Measurements from ENCODE around the gene LY6G6C.

Gene LY6G6C

DNA sequence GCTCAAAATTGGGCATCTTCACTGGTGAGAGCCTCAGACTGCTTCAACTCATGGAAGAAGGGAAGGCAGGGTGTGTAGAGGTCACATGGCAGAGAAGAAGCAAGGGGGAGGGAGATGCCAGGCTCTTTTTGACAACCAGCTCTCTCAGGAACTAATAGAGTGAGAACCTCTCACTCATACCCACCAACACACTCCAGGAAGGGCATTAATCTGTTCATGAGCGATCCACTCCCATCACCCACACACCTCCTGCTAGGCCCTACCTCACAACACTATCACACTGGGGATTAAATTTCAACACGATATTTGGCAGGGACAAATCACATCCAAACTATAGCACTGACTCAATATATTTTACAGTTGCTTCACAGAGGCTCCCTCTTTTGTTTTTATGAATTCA is 20.3 kb upstream of the LY6G6C start:
- DNase-seq (ENCODE audit: low read depth, low spot score): no peak

DNA sequence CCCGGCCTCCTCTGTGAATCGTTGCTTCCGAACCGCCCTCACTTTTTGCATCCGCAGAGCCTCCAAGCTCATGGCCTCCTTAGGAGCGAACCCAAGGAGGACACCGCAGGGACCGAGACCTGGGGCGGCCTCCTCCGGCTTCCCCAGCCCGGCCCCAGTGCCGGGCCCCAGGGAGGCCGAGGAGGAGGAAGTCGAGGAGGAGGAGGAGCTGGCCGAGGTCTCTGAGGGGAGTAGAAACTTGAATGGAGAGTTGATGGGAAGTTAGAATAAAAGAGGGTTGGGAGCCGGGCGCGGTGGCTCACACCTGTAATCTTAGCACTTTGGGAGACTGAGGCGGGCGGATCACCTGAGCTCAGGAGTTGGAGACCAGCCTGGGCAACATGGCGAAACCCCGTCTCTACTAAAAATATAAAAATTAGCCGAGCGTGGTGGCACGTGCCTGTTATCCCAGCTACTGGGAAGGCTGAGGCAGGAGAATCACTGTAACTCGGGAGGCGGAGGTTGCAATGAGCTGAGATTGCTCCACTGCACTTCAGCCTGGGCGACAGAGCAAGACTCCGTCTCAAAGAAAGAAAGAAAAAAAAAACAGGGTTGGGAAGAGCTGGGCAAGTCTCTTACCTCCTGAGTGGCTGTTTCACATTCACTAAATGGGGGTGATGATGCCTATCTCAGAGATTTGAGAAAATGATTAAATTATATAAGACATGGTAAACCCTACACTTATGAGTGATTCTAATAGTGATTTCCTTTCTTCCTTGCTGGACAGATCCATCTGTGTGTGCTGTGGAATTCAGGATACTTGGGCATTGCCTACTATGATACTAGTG is 19.1 kb upstream of the LY6G6C start:
- DNase-seq (ENCODE audit: low read depth, low spot score): no peak

GRCh38 chr6:31739639-31740396 is 18.3 kb upstream of the LY6G6C start, which contains the start of gene MSH5:
Gene MSH5, plus strand, starts transcription at chr6:31740005. Its CDS starts 462 bp downstream, at chr6:31740467.
- peak; percentile 99 for DNase-seq (ENCODE audit: low read depth, low spot score)

DNA sequence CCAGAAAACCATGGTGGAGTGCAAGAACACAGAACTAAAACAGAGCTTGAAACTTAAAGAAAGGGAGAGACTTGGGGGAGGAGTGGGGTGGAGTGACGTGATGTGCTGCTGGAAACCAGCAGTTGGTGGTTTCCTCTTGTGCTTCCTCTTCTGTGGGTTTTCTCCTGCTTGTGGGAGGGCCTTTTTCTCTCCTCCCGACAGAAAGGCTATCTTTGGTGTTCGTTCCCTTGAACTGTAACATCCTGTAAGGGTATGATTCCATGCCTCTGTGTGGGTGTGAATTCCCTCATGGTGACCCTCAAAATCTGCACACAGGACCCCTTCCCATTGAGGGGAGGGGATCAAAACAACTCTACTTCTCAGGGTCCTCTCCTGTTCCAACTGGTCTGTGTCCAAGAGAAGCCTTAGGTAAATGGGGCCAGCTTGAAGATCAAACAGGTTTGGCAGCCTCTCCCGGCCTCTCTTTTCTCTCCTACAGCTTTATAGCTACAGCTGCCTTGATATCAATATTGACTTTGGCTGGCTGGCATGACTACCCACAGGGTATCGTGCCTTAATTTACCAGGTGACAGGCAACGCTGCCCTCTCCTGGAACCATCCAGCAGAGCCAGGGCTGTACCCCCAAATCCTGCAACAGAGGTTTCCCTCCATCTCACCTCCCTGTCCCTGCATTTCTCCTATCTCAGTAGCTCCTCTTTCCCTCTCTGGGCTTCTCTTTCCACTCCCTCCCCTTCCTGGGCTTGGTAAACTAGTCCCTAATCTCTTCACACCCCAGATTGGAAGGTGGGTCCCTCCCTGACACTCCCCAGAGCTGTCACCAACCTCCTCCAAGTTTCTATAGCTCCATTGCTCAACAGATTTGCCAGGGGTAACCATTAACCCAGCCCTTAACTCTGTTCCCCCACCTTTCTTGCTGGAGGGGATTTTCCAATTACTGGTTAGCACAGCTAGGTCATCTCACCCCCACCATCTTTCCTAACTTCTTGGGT is 16.7 kb upstream of the LY6G6C start:
- DNase-seq (ENCODE audit: low read depth, low spot score): no peak

GRCh38 chr6:31737315-31737990 is 15.9 kb upstream of the LY6G6C start:
- DNase-seq (ENCODE audit: low read depth, low spot score): no peak

- DNase-seq (ENCODE audit: low read depth, low spot score): no peak
Observed at GRCh38 chr6:31736768-31737314, 15.3 kb upstream of the LY6G6C start.

DNA sequence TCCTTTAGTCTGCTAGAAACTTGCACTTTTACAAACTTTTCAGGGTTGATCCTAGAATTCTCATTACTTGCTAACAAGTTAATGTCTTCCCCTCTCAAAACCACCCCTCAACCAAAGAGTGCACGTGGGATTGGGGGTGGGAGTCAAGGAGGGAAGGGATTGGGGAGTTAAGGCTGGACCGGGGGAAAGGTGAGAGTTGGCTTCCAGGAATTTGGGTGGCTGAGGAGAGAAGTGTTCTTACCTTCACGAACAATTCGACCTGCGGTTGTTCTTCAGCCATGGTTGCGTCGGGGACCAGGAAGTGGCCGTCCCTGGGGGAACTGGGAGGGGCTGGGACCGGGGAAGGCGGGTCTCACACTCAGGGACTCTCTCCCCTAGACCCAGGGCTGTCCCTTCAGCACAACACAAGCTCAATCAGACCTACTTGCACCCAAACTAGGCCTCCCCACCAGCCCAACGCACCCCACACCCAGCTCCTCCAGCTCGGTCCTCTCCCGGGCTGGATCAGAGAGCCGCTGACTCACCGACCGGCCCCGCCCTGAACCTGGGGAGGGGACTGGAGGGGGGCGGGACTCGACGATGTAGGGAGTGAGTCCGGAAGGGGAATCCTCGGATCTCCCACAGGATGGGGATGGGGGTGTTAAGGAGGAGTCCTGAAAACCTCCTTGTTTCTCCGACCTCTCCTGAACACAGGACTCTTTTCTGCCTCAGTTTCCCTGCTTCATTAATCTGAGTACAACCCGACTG is 14.6 kb upstream of the LY6G6C start, which contains the start of gene CLIC1:
Gene CLIC1, minus strand, starts transcription at position 510 of the 747 bp plus-strand sequence. Its CDS starts 230 bp downstream, at position 280.
- DNase-seq (ENCODE audit: low read depth, low spot score): no peak

DNA sequence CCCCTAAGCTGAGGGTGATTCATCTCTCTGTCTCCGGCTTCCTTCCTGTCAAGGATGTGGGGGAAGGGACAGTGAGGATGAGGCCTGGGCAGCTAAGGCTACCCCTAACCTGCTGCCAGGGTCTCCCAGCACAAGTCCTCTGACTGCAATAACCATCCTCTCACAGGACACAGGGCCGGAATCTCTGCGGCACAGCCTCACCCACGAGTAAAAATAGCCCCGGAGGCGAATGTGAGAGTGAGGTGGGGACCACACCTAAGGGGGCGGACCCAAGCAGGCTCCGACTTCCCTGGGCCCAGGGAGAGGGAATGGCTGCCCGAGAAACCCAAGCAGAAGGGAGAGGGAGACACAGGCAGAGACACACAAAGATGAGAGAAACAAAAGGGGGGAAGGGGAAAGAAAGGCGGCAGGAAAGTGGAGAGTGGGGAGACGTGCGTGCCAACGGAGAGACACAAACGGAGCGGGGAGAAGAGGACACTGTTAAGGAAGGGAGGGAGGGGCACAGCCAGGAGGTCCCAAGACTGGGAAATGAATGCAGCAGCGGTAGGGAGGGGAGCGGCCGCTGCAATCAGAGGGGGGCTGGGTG is 13.4 kb upstream of the LY6G6C start:
- no peak for DNase-seq (ENCODE audit: low read depth, low spot score)

DNA sequence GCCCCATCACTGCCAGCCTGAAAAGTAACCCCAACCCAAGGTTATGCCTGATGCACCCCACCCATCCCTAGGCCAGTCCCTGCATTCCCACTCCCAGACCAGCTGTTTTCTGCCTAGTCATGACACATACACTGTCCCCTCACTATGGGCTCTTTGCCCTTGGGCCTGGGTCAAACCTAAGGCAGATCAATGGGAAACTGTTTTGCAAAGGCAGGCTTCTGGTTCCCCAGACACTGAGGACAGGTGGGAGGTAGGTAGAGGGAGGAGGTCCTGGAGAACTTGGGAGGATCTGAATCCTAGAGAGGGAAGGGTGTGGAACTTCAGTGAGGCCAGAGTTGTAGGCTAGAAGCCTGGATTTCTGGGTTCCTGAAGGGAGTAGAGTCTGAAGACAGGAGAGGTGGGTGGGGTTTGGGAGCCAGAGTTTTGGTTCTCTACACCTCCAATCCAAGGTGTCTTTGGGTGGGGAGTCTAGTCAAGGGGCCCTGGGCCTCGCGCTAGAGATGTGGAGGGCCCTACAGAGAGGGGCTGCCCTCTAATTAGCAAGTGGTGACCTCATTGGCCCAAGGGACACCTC is 12.8 kb upstream of the LY6G6C start:
- DNase-seq (ENCODE audit: low read depth, low spot score): no peak

DNA sequence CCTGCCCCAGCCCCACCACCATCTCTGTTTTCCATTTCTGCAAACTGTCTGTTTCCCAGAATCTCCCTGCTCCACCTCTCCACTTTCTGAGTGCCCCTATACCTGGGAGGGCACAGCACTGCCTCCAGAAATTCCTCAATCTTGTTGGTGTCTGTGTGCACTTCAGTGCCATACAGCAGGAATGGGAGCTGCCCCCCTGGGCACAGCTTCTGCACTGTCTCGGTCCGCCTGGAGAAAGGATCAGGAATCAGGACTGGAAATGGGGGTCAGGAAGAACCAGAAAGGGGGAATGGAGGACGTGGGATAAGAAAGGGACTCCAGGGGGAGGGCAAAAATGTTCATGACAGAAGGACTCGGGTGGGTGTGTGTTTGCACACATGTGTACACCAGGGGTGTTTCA is 12.2 kb upstream of the LY6G6C start:
- no peak for DNase-seq (ENCODE audit: low read depth, low spot score)

GRCh38 chr6:31732029-31732428 is 10.5 kb upstream of the LY6G6C start:
- no peak for DNase-seq (ENCODE audit: low read depth, low spot score)

DNA sequence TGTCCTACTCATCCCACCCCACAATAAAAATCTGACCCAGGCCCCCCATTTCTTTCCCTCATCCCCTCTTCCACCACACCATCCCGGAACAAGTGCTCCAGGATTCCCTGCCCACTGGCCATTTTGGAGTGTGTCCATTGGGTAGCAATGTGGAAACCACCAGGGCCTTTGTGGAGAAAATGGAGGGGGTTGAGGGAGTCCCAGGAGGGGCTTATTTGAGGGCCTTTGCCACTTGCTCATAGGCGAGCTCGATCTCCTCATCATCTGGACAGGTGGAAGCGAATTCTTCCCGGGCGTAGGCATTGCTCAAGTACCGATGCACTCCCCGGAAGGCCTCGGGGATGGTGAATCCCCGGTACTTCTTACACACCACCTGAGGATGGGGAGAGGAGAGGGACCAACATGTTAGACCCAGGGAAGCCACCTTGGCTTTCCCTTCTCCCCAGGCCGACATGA is 9.1 kb upstream of the LY6G6C start:
- DNase-seq (ENCODE audit: low read depth, low spot score): no peak

DNA sequence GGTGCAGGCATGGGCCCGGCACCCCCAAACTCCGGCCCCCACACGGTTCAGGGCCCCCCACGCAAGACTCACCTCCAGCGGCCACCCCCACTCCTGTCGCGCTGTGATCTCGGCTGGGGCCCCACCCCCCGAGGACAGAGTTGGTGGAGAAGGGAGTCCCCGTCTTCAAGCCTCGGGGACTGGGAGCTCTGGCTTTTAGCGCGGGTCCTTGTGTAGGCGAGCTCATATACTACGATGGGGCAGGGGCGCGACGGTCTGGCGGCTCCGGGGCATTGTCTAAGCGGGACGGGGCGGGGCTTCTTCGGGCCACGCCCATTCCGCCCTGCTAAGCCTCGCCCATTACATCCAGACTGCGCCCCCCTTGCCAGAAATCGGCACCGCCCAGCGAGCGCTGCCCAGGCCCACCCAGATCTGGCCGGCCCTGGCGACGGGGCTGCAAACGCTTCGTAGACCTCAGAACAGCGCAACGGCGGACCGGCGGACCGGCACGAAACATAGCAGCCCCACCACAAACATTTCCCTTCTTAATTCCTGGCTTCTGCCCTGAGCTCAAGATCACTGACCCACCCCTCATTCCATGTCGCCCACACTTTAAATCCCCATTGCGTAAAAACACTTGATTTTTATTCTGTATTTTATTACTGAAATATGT is 8.6 kb upstream of the LY6G6C start:
- no peak for DNase-seq (ENCODE audit: low read depth, low spot score)

DNA sequence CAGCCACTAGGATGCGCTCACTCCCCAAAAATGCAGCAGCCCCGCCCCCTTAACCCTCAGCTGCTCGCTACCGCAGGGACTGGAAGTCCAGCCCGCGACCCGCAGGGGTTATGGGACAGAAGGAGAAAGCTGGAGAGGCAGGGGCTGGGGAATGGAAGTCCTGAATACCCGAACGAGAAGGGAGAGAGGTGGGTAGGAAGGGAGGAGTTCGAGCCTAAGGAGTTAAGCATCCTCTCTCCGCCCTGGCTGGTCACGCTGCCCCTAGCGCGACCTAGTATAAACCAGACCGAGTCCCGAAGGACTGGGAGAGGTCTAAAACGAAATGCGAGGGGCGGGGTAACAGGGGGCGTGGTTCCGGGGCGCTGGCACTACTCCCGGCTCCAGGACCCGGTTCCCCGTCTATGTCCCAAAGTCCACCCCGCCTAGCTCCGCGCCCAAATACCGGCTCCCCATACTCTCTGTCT is 8.0 kb upstream of the LY6G6C start:
- DNase-seq (ENCODE audit: low read depth, low spot score): no peak

DNA sequence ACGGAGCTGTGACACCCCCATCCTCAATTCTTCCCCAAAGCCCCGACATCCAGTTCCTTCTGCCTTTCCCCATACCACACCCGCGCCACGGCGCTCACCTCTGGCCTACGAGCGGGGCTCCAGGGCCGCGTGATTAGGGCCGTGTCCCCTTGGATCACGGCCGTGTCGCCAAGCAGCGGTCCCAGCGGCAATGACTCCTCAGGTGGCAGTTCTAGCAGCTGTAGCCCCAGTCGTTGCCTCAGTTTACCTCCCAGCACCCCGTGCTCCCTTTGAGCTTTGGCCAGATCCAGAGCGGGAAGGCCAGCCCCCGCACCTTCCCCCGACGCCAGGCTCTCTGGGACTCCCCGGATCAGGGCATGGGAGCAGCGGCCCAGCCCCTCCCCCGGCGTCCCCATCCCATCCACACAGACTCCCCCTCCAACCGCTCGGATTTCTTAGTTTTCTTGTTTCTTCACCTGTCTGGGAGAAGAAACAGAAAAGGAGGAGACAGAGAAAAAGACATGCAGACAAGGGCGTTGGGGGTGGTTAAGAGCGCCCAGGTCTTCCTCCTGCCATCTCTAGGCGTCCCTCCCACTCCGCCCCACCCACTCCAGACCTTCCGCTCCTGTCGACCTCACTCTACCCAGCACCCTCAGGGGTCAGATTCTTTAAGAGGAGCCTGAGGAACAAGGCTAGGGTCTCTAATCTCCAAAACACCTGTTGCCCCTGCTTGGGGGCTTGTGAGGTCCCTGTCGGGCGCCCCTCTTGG is 7.4 kb upstream of the LY6G6C start, which contains the start of gene DDAH2:
Gene DDAH2, minus strand, starts transcription at position 533 of the 748 bp plus-strand sequence. Its CDS starts 138 bp downstream, at position 395.
- DNase-seq (ENCODE audit: low read depth, low spot score): no peak

DNA sequence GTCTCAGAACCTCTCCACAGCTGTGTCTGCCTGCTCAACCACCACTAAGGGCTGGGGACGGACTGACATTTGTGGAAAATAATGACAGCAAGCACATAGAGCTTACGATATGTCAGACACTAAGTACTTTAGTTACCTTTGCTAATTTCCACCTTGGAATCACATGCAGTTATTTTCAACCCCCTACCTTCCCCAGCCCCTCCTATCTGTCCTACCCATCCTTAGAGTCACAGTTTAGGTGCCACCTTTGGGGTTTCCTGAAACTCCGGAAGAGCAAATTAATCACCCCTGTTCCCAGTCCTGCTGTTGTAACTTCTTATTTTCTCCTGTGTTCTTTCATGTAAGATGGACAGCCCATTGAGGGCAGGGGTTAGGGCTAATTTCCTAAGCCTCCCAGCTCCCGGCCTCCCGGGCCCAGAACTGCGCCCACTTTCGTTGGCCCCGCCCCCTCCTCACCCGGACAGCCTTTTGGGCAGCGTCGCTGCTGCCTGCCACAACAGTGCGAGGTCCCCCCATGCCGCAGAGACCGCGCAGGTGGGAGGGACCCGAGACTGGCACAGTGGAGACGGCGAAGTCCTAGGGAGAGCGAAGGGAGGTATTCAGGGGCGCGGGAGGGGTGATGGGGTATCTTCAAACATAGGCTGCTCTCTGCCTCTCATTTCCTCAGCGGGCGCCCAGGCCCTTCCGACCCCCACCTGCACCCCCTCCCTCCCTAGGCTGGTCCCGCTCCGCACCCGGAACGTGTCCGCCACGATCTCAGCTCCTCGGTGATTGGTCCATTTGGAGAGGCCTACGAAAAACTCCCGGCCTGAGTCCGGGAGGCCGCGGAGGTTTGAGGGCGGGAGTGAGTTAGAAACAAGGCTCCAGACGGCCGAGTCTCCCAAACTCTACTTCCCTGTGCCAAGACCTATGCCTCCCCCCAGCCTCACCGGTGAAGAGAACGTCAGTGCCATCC is 6.4 kb upstream of the LY6G6C start:
- no peak for DNase-seq (ENCODE audit: low read depth, low spot score)

All from iPS DF 19.7 (cell line).